HepG2 (cell line): ENCODE results near the gene ECHDC1. TPM values are rescaled to one million over a fixed set of nuclear protein-coding genes. Genes with fewer than 3 reads are reported as not detected.

Experiments
- HNRNPLL ChIP-seq: fragments of 200-400 bp; formaldehyde crosslinking; IDR thresholded peaks from 2 replicates; pipeline ENCODE4 v1.6.1; 2017; ENCODE audit warnings: mild to moderate bottlenecking, low read depth, low read length; ENCODE audit not compliant: poor library complexity, severe bottlenecking
- HOXA9 ChIP-seq: sonication (generic); formaldehyde crosslinking; IDR thresholded peaks from 2 replicates; pipeline ENCODE4 v1.8.1; 2022; ENCODE audit warnings: missing genetic modification reagents, mild to moderate bottlenecking, moderate library complexity, borderline replicate concordance
- PHF20 ChIP-seq: sonication (generic); formaldehyde crosslinking; IDR thresholded peaks from 2 replicates; pipeline ENCODE4 v1.5.0; 2020; ENCODE audit warnings: mild to moderate bottlenecking, missing genetic modification reagents
- REPIN1 ChIP-seq: sonication (generic); formaldehyde crosslinking; IDR thresholded peaks from 2 replicates; pipeline ENCODE4 v1.8.0; 2022; ENCODE audit warnings: missing genetic modification reagents, low read depth, mild to moderate bottlenecking, borderline replicate concordance
- REXO4 ChIP-seq: sonication (generic); formaldehyde crosslinking; IDR thresholded peaks from 2 replicates; pipeline ENCODE4 v1.8.0; 2022; ENCODE audit warnings: missing genetic modification reagents, mild to moderate bottlenecking, borderline replicate concordance
- ZNF3 ChIP-seq: IDR thresholded peaks from 2 replicates; pipeline ENCODE4 v1.7.0; 2017; ENCODE audit warnings: inconsistent platforms
- ZNF567 ChIP-seq: sonication (generic); formaldehyde crosslinking; IDR thresholded peaks from 2 replicates; pipeline ENCODE4 v1.8.1; 2023; ENCODE audit warnings: mild to moderate bottlenecking, missing genetic modification reagents, borderline replicate concordance
- ZNF672 ChIP-seq: sonication (generic); formaldehyde crosslinking; IDR thresholded peaks from 2 replicates; pipeline ENCODE4 v1.8.1; 2022; ENCODE audit warnings: missing genetic modification reagents
- ZNF775 ChIP-seq: sonication (generic); formaldehyde crosslinking; IDR thresholded peaks from 2 replicates; pipeline ENCODE4 v1.4.0; 2020; ENCODE audit warnings: missing genetic modification reagents, mild to moderate bottlenecking, moderate library complexity, borderline replicate concordance
- polyA plus RNA-seq, 8 experiments: library from polyadenylated mRNA; depleted of rRNA in 3 of 8; stranded (reverse) in 7 of 8; unstranded in 1 of 8; fragments of >200 nt; fragmentation: Illumina TruSeq in 4 of 8; extraction: Trizol in 4 of 8; gene quantifications; 2 replicates each; pipeline versions ENCODE4 v1.2.1 to v1.2.3, GENCODE V29; 2011 to 2016; ENCODE audit warnings: low read depth in 4 of 8, missing spikeins in 1 of 8, mixed read lengths in 1 of 8; ENCODE audit not compliant: insufficient read depth in 1 of 8
- total RNA-seq, 5 experiments: library from RNA; depleted of rRNA; stranded (reverse); fragments of >200 nt; fragmentation: Illumina TruSeq; extraction: Trizol; gene quantifications; 2 replicates each; pipeline ENCODE4 v1.2.3, GENCODE V29; 2016; ENCODE audit warnings: low read depth in 1 of 5
- TF ChIP-seq, protein P1 (sequence below): sonication (generic); formaldehyde crosslinking; IDR thresholded peaks from 2 replicates; pipeline ENCODE4 v1.8.0; 2022; ENCODE audit warnings: missing genetic modification reagents, mild to moderate bottlenecking, inconsistent platforms, borderline replicate concordance
- TF ChIP-seq, protein P2 (sequence below): sonication (generic); formaldehyde crosslinking; IDR thresholded peaks from 2 replicates; pipeline ENCODE4 v1.4.0; 2020; ENCODE audit warnings: low read depth, mild to moderate bottlenecking, missing genetic modification reagents
- TF ChIP-seq, protein P3 (sequence below): sonication (generic); formaldehyde crosslinking; IDR thresholded peaks from 2 replicates; pipeline ENCODE4 v1.8.1; 2023; ENCODE audit warnings: missing genetic modification reagents, inconsistent platforms, borderline replicate concordance
- TF ChIP-seq, protein P4 (sequence below): sonication (generic); formaldehyde crosslinking; IDR thresholded peaks from 2 replicates; pipeline ENCODE4 v1.8.0; 2022; ENCODE audit warnings: low read depth, missing genetic modification reagents
- TF ChIP-seq, protein P5 (sequence below): IDR thresholded peaks from 2 replicates; pipeline ENCODE4 v1.6.1; 2016; ENCODE audit warnings: missing biosample characterization, missing genetic modification reagents, low read depth
- TF ChIP-seq, protein P6 (sequence below): sonication (generic); formaldehyde crosslinking; IDR thresholded peaks from 2 replicates; pipeline ENCODE4 v1.4.0; 2020; ENCODE audit warnings: mild to moderate bottlenecking, missing genetic modification reagents
- TF ChIP-seq, protein P7 (sequence below): sonication (generic); formaldehyde crosslinking; IDR thresholded peaks from 2 replicates; pipeline ENCODE4 v1.5.0; 2020; ENCODE audit warnings: mild to moderate bottlenecking, missing genetic modification reagents

ECHDC1 gene
- total and polyA plus RNA-seq, 2 of the 13 experiments (the other 11 are each of a cell fraction or from before 2014, with no cell fraction given): 32.8 to 98.1 TPM

DNA sequence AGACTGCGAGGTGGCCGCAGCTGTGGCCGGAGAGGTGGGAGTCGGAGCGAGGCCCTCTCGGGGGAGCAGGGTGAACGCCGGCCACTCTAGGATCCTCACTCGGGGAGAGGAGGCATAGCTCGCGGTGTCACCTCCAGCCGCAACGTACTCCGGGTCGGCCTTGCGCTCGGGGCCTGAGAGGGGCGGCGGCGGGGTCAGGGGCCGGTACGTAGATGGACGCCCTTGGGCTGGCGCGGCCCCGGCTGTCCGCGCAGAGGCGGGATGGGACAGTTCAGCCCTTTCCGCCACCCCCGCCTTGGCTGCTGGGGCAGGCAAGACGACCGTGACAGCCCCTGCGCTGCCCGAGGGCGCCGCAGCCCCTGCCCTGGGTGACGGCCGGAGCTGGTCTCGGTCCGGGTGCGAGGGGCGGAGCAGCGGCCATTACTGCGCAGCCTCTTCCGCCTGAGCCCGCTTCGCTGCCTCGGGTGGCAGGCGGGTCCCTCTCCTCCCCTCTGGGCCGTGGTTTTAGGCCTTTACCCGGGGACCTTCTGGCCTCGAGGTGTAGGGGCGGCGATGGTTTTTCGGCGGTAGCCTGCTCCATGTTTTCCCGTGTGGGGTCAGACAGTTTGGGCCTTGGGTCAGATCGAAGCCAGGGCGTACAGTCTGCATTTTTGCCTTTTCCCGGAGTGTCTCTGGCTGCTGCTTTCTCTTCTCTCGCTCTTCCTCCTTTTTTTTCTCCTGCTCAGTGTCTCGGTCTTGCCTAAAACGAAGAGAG, 76.3 kb downstream of the ECHDC1 start (continued):
- TF ChIP-seq, protein P1, sequence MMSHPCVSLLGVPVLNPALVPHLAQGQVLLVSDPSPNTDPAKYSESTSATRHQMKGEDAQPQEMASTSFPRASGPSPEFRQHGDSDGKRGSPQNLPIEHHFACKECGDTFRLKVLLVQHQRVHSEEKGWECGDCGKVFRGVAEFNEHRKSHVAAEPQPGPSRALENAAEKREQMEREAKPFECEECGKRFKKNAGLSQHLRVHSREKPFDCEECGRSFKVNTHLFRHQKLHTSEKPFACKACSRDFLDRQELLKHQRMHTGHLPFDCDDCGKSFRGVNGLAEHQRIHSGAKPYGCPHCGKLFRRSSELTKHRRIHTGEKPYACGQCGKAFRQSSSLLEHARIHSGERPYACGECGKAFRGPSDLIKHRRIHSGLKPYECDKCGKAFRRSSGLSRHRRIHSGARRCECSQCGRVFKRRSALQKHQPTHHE: peak; percentile 96; the same call in 1 of the 2 replicates
- 0 out of 2 replicates have a peak, but pooled peaks have one; percentile 16 for TF ChIP-seq REPIN1
- peak; percentile 71; the same call in 1 of the 2 replicates for TF ChIP-seq PHF20 (CRISPR knock-in tag)
- no peak for TF ChIP-seq ZNF567
- TF ChIP-seq HNRNPLL: peak; percentile 89
- 0 out of 2 replicates have a peak, but pooled peaks have one; percentile 14 for TF ChIP-seq ZNF775
- TF ChIP-seq ZNF3 (CRISPR knock-in tag): 0 out of 2 replicates have a peak, but pooled peaks have one; percentile 30
- TF ChIP-seq, protein P2, sequence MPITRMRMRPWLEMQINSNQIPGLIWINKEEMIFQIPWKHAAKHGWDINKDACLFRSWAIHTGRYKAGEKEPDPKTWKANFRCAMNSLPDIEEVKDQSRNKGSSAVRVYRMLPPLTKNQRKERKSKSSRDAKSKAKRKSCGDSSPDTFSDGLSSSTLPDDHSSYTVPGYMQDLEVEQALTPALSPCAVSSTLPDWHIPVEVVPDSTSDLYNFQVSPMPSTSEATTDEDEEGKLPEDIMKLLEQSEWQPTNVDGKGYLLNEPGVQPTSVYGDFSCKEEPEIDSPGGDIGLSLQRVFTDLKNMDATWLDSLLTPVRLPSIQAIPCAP (CRISPR knock-in tag): no peak
- TF ChIP-seq, protein P3, sequence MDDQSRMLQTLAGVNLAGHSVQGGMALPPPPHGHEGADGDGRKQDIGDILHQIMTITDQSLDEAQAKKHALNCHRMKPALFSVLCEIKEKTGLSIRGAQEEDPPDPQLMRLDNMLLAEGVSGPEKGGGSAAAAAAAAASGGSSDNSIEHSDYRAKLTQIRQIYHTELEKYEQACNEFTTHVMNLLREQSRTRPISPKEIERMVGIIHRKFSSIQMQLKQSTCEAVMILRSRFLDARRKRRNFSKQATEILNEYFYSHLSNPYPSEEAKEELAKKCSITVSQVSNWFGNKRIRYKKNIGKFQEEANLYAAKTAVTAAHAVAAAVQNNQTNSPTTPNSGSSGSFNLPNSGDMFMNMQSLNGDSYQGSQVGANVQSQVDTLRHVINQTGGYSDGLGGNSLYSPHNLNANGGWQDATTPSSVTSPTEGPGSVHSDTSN: no peak
- TF ChIP-seq HOXA9 (CRISPR knock-in tag): no peak; the same call in 1 of the 2 replicates
- no peak for TF ChIP-seq REXO4
- TF ChIP-seq, protein P4, sequence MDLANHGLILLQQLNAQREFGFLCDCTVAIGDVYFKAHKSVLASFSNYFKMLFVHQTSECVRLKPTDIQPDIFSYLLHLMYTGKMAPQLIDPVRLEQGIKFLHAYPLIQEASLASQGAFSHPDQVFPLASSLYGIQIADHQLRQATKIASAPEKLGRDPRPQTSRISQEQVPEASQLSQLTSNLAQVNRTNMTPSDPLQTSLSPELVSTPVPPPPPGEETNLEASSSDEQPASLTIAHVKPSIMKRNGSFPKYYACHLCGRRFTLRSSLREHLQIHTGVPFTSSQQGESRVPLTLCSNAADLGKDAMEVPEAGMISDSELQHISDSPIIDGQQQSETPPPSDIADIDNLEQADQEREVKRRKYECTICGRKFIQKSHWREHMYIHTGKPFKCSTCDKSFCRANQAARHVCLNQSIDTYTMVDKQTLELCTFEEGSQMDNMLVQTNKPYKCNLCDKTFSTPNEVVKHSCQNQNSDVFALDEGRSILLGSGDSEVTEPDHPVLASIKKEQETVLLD (CRISPR knock-in tag): no peak
- TF ChIP-seq, protein P5, sequence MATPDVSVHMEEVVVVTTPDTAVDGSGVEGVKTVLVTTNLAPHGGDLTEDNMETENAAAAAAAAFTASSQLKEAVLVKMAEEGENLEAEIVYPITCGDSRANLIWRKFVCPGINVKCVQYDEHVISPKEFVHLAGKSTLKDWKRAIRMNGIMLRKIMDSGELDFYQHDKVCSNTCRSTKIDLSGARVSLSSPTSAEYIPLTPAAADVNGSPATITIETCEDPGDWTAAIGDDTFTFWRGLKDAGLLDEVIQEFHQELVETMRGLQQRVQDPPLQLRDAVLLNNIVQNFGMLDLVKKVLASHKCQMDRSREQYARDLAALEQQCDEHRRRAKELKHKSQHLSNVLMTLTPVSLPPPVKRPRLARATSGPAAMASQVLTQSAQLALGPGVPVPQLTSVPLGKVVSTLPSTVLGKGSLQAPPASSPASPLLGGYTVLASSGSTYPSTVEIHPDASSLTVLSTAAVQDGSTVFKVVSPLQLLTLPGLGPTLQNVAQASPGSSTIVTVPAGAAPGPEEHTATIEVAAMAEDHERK (CRISPR knock-in tag): no peak; the same call in 1 of the 2 replicates
- TF ChIP-seq ZNF672 (CRISPR knock-in tag): no peak
- TF ChIP-seq, protein P6, sequence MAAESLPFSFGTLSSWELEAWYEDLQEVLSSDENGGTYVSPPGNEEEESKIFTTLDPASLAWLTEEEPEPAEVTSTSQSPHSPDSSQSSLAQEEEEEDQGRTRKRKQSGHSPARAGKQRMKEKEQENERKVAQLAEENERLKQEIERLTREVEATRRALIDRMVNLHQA: no peak
- TF ChIP-seq, protein P7, sequence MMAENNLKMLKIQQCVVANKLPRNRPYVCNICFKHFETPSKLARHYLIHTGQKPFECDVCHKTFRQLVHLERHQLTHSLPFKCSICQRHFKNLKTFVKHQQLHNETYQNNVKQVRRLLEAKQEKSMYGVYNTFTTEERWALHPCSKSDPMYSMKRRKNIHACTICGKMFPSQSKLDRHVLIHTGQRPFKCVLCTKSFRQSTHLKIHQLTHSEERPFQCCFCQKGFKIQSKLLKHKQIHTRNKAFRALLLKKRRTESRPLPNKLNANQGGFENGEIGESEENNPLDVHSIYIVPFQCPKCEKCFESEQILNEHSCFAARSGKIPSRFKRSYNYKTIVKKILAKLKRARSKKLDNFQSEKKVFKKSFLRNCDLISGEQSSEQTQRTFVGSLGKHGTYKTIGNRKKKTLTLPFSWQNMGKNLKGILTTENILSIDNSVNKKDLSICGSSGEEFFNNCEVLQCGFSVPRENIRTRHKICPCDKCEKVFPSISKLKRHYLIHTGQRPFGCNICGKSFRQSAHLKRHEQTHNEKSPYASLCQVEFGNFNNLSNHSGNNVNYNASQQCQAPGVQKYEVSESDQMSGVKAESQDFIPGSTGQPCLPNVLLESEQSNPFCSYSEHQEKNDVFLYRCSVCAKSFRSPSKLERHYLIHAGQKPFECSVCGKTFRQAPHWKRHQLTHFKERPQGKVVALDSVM (CRISPR knock-in tag): peak; percentile 61
